ENCODE measurements around the gene CATSPER4.

DNA sequence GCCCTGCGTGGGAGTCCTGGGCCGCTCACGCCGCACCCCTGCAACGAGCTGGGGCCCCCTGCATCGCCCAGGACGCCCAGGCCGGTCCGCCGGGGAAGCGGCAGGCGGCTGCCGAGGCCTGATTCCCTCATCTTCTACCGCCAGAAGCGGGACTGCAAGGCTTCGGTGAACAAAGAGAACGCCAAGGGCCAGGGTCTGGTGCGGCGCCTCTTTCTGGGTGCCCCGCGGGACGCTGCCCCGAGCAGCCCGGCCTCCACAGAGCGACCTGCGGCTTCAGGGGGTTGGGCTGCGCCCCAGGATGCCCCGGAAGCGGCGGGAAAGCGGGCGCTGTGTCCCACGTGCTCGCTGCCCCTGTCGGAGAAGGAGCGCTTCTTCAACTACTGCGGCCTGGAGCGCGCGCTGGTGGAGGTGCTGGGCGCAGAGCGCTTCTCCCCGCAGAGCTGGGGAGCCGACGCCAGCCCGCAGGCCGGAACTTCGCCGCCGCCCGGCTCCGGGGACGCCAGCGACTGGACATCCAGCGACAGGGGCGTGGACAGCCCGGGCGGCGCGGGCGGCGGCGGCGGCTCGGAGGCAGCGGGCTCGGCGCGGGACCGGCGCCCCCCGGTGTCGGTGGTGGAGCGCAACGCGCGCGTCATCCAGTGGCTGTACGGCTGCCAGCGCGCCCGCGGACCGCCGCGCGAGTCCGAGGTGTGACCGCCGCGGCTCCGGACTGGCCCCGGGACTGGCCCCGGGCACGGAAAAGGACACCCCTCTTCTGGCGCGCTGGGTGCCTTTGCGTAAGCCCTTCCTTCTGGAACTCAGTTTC, 28.8 kb upstream of the CATSPER4 start:
- no peak for TF ChIP-seq CEBPB (IDR thresholded peaks at IDR 0.05)
- no peak for TF ChIP-seq ZBTB7A (IDR thresholded peaks at IDR 0.05; ENCODE audit: low read depth)
